Stimulated activated CD8-positive, alpha-beta memory T cell treated with anti-CD3 and anti-CD28 coated beads, Interleukin-4, amount 100 ng/mL, for 24 hours (primary cell): ENCODE data around the gene GCM1.
"Not testable (repeated sequence)": the region's sequence is repeated elsewhere in the genome, so short reads cannot be mapped to it uniquely, and the experiment has no call there.

ENCODE experiments used
- DNase-seq: peaks from one replicate; pipeline ENCODE4 v3.0.0-alpha.2; 2020; ENCODE audit warnings: low read depth

The GCM1 gene, protein sequence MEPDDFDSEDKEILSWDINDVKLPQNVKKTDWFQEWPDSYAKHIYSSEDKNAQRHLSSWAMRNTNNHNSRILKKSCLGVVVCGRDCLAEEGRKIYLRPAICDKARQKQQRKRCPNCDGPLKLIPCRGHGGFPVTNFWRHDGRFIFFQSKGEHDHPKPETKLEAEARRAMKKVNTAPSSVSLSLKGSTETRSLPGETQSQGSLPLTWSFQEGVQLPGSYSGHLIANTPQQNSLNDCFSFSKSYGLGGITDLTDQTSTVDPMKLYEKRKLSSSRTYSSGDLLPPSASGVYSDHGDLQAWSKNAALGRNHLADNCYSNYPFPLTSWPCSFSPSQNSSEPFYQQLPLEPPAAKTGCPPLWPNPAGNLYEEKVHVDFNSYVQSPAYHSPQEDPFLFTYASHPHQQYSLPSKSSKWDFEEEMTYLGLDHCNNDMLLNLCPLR

DNA sequence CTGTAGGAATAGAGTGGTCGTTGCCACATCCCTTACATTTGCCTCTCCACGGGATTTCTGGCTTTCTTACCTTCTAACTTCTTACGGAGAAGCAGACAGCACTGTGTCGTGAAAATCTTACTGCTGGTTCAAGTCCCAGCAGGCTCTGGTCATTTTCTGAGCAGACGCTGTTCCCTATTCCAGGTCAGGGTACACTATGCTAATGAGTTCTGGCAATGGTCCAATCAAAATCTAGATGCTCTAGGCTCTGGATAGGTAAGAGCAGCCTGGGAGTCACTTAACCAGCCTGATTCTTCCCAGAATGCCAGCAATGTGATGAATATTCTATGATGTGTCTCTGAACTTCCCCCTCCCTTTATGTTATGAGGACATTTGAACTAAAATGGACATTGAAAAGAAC is at the start of gene GCM1:
Gene GCM1 (minus strand): TSS at position 158 of the 400 bp plus-strand sequence. CDS start 3,209 bp downstream, outside the sequence.
- no peak for DNase-seq

DNA sequence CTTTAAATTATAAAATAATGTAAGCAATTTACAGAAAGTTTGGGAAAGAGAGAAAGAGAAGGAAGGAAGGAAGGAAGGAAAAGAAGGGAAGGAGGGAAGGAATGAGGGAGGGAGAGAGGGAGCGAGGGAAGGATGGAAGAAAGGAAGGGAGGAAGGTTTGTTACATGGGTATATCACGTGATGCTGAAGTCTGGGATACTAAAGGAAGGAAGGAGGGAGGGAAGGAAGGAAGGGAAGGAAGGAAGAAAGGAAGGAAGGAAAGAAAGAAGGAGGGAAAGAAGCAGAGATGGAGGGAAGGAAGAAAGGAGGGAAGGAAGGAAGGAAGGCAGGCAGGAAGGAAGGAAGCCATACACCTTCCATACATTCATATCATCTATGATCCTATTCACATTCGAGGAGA is 48.9 kb upstream of the GCM1 start:
- DNase-seq: no peak

DNA sequence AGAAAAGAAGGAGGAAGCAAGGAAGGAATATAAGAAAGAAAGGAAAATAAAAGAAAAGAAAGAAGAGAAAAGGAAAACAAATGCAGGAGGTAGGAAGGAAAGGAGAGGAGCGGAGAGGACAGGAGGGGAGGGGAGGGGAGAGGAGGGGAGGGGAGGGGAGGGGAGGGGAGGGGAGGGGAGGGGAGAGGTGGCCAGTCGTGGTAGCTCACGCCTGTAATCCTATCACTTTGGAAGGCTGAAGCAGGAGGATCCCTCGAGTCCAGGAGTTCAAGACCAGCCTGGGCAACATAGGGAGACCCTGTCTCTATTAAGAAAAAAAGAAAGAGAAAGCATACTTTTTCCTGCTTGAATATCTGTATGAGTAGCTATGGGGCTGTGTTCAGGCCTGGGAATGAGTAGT is 46.4 kb upstream of the GCM1 start:
- no peak for DNase-seq

DNA sequence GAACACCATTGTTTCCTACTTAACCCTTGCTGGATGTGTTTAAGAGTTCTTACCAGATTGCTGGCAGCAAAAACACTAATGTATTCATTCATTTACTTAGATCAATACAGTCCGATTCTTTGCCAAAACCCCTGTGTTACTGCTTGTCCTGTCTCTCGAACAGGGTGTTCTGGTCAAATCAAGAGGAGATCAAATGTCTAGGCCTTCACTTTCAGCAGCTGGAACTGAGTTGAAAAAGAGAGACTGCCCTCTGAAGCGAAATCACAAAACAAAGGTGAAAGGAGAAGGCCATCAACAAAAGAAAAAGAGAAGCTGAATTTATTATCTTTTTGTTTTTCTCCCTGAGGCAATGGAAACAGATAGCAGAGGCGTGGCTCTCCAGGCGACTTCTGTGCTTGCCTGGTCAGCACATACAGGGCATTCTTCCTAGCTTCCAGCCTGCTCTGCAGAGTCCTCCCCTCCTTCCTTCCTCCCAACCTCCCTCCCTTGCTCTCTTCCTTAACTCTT is 44.1 kb upstream of the GCM1 start:
- no peak for DNase-seq

DNA sequence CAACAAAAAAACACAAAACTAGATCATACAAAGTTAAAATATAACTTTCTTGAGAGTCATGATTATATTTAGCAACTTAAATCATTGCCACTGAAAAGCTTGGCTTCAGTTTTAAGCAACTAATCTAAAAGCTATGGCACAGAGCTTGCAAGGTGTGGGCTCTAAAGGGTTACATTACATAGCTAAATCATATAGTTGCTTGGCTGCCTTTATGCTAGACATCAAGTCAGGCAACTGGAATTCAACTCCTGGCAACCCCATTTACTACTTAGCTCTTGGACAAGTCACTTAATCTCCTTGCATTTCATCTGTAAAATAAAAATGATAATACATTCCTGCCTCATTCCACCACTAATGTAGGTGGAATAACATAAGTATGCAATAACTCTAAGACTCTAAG is 40.9 kb upstream of the GCM1 start:
- DNase-seq: no peak

DNA sequence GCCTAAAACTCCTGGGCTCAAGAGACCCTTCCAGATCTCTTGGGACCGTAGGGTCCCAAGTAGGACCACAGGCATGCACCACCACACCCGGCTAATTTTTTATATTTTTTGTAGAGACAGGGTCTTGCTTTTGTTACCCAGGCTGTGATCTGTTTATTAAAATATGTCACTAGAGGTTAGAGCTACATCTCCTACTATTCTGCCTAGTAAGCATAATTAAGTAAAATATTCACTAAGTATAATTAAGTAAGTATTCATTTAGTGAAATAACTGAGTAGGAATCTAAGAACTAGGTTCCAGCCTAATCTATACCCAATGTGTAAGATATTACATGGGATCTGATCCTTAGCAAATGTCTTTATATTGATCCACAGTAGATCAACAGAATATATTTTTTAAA is 40.2 kb upstream of the GCM1 start:
- DNase-seq: no peak

DNA sequence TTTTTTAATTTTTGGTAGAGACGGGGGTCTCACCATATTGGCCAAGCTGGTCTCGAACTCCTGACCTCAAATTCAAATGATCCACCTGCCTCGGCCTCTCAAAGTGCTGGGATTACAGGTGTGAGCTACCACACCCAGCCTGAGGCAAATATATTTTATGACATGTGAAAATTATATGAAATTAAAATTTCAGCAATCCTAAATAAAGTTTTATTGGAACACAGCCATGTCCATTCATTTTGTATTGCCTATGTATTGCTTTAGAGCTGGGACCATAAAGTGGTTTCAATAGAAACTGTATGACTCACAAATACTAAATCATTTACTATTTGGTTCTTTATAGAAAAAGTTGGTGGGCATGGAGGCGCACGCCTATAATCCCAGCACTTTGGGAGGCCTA is 32.0 kb upstream of the GCM1 start:
- no peak for DNase-seq

DNA sequence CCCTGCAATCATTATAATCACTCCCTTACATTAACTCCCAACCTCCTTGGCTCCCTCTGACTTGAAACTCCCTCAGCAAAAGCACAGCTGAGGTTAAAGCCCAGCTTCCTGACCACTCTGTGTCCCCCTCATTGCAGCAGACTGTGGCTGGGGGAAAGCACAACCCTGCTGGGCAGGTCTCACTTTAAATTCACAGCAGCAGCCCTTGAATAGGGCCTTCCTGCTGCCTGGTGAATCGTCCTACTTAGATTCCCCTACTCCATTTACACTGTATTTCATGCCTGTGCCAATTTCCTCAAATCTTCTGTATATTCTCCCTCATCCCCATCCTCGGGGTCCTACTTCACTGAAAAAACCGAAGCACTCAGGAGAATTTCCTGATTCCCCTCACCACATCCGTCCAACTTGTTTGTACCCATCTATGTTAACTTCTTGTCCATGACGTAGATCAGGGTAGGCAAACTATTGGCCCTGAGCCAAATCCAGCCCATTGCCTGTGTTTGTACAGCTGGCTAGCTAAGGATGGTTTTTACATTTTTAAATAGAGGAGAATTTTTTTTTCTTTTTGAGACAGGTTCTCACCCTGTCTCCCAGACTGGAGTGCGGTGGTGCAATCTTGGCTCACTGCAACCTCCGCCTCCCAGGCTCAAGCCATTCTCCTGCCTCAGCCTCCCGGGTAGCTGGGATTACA is 31.5 kb upstream of the GCM1 start:
- DNase-seq: no peak

DNA sequence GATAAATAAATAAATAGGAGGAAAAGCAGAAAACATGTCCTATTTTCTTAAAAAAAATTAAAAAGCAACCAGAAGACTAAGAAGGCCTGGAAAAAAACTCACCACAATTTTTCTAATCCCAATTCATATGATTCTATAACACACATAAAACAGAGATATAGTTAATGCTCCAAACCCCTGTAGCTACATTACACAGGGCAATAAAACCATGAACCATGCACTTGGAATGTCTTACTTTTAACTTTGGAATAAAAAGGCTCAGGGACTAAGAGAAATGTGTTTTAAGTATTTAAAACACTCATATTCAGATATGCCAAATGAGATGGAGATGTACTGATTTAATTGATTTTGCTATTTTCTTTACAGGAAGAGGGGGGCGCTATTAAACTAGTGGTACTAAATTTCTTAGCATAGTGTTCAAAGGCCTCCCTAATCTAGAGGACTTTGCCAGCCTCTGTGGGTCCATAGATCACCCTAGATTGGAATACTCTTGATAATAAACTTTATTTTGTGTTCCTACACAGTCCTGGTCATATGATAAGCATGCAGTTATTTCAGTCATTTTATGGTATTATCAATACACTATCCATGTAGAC is 30.3 kb upstream of the GCM1 start:
- DNase-seq: no peak

DNA sequence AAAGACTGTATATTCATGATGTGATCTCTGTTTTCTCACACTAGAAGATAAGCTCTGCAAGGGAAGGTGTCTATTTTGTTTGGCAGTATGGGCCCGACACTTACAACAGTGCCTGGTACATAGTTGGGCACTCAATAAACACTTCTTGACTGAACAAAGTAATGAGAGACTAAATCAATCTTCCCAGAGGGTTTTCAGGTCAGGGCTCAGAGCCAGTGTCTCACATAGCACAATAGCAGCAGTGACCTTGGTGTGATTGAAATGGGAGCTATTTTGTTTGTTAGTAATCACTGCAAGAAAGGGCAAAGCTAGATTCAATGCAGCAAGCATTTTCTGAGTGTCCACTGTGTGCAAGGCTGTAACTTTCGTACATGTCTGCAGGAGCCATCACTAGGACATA is 26.4 kb upstream of the GCM1 start:
- DNase-seq: no peak

DNA sequence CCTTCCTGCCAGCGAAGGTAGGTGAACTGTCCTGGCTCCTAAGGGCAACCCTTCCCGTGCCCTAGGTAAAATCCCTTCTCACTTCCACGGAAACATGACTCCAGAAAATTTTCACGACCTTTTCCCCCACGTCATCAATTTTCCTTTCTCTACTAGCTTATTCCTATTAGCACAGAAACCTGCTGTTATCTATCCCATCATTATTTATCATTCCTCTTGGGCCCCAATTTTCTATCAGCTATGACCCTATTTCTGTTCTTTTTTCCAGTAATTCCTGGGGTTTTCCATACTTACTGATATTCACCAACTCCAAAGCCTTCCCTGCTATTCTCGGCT is 23.8 kb upstream of the GCM1 start:
- DNase-seq: no peak

DNA sequence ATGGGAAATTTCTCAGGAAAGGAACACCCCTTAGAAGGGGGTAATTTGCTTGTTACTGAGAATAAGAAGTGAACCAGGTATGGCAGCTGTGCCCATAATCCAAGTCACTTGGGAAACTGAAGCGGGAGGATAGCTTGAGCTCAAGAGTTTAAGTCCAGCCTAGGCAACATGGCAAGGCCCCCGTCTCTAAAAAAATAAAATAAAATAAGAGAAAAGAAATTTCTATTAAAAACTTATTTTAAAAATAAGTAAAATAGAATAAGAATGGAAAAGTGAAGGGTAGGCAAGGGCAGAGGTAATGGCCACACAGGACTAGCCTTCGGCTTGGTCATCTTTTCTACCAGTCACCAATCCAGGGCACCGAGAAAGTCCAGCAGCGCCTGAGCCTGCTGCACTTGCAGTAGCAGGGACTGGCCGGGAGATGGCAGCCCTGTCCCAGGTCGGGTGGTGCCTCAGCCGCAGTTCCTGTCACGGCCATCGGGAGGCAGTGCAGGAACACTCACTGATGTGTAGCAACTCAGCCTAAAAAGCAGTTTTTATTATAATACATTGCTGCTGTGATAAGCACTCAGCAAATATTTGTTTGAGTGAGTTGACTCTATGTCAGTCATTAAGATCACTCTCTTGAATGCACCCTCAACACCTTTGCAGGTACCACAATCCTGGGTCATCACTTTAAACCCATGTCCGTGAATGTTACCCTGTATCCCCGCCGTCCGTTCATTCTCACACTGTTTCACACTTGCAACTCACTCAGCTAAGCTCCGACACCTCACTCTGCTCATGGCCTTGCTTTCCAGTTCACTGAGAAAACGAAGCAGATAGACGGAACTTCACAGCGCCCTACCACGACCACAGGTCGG is 23.2 kb upstream of the GCM1 start:
- DNase-seq: peak; percentile 84

DNA sequence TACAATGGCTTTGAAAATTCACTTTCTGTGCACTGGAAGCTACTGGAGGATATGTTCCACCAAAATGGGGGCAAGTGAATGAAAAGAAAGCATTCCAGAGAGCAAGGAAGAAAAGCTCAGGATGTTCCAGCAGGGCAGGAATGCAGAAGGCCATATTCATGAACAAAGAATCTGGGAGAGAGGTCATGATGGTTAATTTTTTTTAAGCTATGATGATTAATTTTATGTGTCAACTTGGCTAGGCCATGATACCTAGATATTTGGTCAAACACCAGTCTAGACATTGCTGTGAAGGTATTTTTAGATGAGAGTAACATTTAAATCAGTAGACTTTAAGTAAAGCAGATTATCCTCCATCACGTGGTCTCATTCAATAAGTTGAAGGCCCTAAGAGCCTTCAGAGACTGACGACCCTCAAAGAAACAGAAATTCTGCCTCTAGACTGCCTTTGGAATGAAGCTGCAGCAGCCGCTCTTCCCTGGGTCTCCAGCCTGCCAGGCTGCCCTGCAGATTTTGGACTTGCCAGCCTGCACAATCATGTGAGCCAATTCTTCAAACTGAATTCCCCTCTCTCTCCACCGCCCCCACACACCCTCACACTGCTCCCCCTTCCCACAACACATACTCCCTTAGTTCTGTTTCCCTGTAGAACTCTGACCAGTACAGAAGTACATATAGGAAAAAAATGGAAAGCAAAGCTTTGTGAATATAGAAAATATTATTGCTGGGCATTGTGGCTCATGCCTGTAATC is 20.1 kb upstream of the GCM1 start:
- DNase-seq: no peak

DNA sequence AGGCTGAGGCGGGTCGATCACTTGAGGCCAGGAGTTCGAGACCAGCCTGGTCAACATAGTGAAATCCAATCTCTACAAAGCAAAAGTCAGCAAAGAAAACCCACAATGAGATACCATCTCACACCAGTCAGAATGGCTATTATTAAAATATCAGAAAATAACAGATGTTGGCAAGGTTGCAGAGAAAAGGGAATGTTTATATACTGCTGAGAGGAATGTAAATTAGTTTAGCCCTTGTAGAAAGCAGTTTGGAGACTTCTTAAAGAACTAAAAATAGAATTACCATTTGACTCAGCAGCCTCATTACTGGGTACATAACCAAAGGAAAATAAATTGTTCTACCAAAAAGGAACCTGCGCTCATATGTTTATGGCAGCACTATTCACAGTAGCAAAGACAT is 16.7 kb upstream of the GCM1 start:
- DNase-seq: no peak

DNA sequence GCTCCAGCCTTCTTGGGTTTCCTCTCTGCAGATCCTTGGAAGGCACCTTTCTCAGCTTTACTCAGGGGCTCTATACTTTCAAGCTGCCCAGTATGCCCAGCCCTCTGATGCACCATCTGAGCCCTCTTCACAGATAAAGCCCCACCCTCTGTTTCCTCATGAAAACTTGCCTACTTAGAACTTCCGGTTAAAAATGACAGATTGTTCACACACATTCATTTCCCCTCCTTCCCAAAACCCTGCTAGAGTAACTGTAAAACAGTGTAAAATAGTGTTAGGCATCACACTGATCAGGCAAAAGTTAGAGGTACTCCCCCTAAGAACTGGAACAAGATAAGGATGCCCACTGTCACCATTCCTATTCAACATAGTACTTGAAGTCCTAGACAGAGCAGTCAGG is 14.0 kb upstream of the GCM1 start:
- DNase-seq: no peak

DNA sequence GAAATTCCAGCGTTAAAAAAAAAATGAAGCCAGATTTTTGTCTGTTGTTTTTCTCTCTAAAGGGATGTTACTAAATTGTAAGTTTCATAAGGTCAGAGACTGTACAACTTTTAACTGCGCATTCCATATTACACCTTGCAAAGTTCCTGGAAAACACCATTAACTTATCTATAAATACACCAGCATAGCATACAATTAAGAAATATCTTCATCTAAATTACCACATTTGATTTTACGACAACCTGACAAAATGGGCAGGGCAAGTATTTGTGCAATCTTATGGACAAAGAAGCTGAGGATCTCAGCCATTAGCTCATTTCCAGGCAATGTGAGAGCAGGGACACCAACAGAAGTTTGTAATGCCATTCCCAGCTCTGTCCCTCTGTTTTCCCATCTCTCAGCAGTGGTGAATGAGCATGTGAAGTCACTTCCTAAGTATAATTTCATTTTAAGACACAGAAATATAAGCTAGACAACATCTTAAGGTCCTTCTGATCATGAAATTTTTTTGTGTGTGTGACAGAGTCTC is 12.9 kb upstream of the GCM1 start:
- DNase-seq: no peak

DNA sequence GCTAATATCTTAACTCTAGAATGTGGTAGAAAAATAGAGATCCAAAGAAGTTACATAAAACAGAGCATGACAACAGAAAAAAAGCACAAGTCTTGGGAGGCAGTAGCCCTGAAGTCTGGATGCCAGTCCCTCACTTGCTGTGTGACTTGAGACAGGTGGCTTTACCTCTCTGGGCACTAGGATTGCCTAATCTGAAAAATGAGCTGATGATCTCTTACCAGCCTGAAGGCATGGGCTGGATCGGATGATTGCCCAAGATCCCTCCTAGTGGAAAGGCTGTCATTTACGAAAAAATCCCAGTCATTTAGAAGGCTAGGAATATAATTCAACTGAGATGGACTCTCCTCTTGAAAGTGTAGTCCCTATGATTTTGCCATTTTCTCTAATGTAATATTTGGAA is 10.9 kb upstream of the GCM1 start:
- DNase-seq: no peak

DNA sequence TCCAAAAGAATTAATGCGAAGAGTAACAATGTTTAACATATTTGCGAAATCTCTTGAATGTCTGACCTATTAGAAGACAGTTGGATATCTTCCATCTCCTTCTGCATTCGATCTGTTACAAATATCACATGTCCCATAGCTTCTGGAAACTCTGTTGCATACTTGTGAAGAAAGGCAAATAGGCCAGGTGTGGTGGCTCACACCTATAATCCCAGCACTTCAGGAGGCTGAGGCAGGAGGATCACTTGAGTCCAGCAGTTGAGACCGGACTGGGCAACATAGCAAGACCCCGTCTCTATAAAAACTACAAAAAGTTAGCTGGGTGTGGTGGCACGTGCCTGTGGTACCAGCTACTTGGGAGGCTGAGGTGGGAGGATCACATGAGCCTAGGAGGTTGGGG is 9.4 kb upstream of the GCM1 start:
- not testable (repeated sequence) for DNase-seq

DNA sequence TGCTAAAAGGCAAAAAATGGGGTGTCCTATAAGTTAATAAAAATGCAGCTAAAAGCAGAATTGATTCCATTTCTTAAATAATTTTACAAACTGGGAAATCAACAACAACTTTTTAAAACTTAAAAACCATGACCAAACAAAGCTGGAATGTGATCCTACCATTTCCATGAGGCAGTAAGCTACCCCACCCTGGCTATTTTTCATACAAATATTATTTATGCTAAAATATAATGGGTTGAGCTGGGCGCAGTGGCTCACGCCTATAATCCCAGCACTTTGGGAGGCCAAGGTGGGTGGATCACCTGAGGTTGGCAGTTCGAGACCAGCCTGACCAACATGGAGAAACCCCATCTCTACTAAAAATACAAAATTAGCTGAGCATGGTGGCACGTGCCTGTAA is 6.6 kb upstream of the GCM1 start:
- not testable (repeated sequence) for DNase-seq

DNA sequence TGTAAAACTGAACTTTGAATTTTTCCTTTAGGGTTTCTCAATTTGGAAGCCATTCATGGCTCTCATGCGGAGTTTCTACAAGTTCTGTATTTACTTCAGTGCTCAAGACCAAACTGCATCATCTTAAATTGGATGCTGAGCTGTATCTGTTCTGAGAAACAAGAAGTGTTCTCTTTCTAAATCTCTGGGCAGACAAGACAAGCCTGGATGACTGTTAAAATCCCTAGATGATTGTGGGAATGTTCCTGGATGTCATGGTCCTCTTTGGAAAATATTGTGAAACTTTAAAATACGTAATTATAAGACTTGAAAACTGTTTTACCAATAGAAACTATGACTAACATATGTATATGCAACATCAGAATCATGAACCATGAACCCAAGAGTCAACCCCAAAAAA is 6.2 kb upstream of the GCM1 start:
- DNase-seq: no peak

DNA sequence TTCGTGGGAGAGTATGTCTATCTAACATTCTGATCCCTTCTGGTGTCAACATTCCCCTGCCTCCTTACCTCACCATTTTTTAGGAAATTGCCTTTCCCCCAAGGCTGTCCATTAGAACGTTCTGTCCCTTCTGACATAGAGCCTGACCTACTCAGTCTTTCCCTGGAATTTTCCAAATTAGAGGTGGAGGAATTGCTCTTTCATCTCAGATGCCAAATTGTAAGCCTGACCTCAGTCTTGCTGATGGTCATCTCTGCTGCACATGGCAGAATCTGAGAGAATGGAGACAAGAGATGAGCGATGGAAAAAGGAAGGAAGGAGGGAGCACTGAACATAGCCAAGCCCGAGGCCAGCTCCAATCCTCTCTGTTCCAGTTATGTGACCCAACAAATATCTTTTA is 5.4 kb upstream of the GCM1 start:
- no peak for DNase-seq
